ENCODE results near the gene ABHD17B. TPM values are rescaled to one million over a fixed set of nuclear protein-coding genes. Genes with fewer than 3 reads are reported as not detected.

Gene ABHD17B
- total RNA-seq, 2 experiments from 2014 or later: 9.1 to 13.3 TPM

GRCh38 chr9:71929791-71930440 lies 18.9 kb upstream of the ABHD17B start:
- POLR2A ChIA-PET: no interaction called here
- no peak overlapping the region for H3K4me3 Mint-ChIP-seq

GRCh38 chr9:71929223-71929622 lies 18.2 kb upstream of the ABHD17B start:
- DNase-seq (no peak), ATAC-seq (no peak)
- Mint-ChIP-seq H3K4me1 (no peaks in the 10 kb centered on the region), H3K4me3 (no peak overlapping the region), H3K27me3 (no peaks in the 10 kb centered on the region), H3K9me3 (ENCODE audit: low read depth) (no peaks in the 10 kb centered on the region), H3K27ac (no peak overlapping the region), H3K36me3 (ENCODE audit: low read depth) (peaks cover 6% of the 10 kb centered on the region)
- ChIA-PET POLR2A (no interaction called here), CTCF (no interaction called here)
- intact Hi-C loops (cut with DNase I, micrococcal nuclease): no loop called here

More at GRCh38 chr9:71929791-71930440, 18.9 kb upstream of the ABHD17B start:
- Mint-ChIP-seq H3K27ac (no peak overlapping the region), H3K9me3 (ENCODE audit: low read depth) (no peaks in the 10 kb centered on the region), H3K4me1 (no peaks in the 10 kb centered on the region), H3K36me3 (ENCODE audit: low read depth) (peaks cover 4% of the 10 kb centered on the region), H3K27me3 (no peaks in the 10 kb centered on the region)
- intact Hi-C loops (cut with DNase I, micrococcal nuclease): no loop called here
- DNase-seq: no peak
- CTCF ChIA-PET: no interaction called here
- ATAC-seq: no peak

GRCh38 chr9:71928806-71929205 lies 17.8 kb upstream of the ABHD17B start:
- ChIA-PET CTCF (interaction anchor here (0.6 kb wide), 1 partner anchor 21 kb away, joined by 3 read pairs; no protein-coding TSS in a partner anchor), POLR2A (no interaction called here)
- peaks cover 8% of the 10 kb centered on the region for H3K36me3 Mint-ChIP-seq (ENCODE audit: low read depth)
- H3K9me3 Mint-ChIP-seq (ENCODE audit: low read depth): no peaks in the 10 kb centered on the region
- no peak overlapping the region for H3K27ac Mint-ChIP-seq
- no peak overlapping the region for H3K4me3 Mint-ChIP-seq
- DNase-seq (no peak), ATAC-seq (no peak)
- no peaks in the 10 kb centered on the region for H3K27me3 Mint-ChIP-seq
- intact Hi-C loops (cut with DNase I, micrococcal nuclease): no loop called here
- no peaks in the 10 kb centered on the region for H3K4me1 Mint-ChIP-seq

- ChIA-PET CTCF (interaction anchor here (0.6 kb wide), 1 partner anchor 21 kb away, joined by 3 read pairs; no protein-coding TSS in a partner anchor), POLR2A (no interaction called here)
- intact Hi-C loops (cut with DNase I, micrococcal nuclease): no loop called here
- no peaks in the 10 kb centered on the region for H3K9me3 Mint-ChIP-seq (ENCODE audit: low read depth)
- peaks cover 10% of the 10 kb centered on the region for H3K36me3 Mint-ChIP-seq (ENCODE audit: low read depth)
- no peaks in the 10 kb centered on the region for H3K27me3 Mint-ChIP-seq
- no peak overlapping the region for H3K4me3 Mint-ChIP-seq
- no peak overlapping the region for H3K27ac Mint-ChIP-seq
- DNase-seq (no peak), ATAC-seq (no peak)
- no peaks in the 10 kb centered on the region for H3K4me1 Mint-ChIP-seq
Observed at GRCh38 chr9:71928376-71928775, 17.4 kb upstream of the ABHD17B start.

- H3K27me3 Mint-ChIP-seq: no peaks in the 10 kb centered on the region
- H3K9me3 Mint-ChIP-seq (ENCODE audit: low read depth): no peaks in the 10 kb centered on the region
- ChIA-PET POLR2A (no interaction called here), CTCF (interaction anchor here (0.9 to 1.5 kb wide), 4 partner anchors 9 to 107 kb away, joined by 3 to 5 read pairs (median 3); partner anchors contain the start of genes ABHD17B and C9orf85)
- peaks cover 4% of the 10 kb centered on the region for H3K4me1 Mint-ChIP-seq
- peaks cover 19% of the 10 kb centered on the region for H3K36me3 Mint-ChIP-seq (ENCODE audit: low read depth)
- no peak overlapping the region for H3K4me3 Mint-ChIP-seq
- intact Hi-C loops (cut with DNase I, micrococcal nuclease): no loop called here
- DNase-seq (no peak), ATAC-seq (no peak)
- H3K27ac Mint-ChIP-seq: no peak overlapping the region
Observed at GRCh38 chr9:71925834-71926233, 14.8 kb upstream of the ABHD17B start.

GRCh38 chr9:71924576-71924975 lies 13.6 kb upstream of the ABHD17B start:
- ChIA-PET POLR2A (no interaction called here), CTCF (interaction anchor here (1.4 kb wide), 1 partner anchor 13 kb away, joined by 3 read pairs; the partner anchor contains the start of genes ABHD17B and C9orf85)
- no peak overlapping the region for H3K4me3 Mint-ChIP-seq
- no peak overlapping the region for H3K27ac Mint-ChIP-seq
- no peak for ATAC-seq
- peaks cover 17% of the 10 kb centered on the region for H3K36me3 Mint-ChIP-seq (ENCODE audit: low read depth)
- DNase-seq: no peak
- H3K27me3 Mint-ChIP-seq: no peaks in the 10 kb centered on the region
- peaks cover 4% of the 10 kb centered on the region for H3K4me1 Mint-ChIP-seq
- intact Hi-C loops (cut with DNase I, micrococcal nuclease): no loop called here
- H3K9me3 Mint-ChIP-seq (ENCODE audit: low read depth): no peaks in the 10 kb centered on the region

- CTCF ChIA-PET: no interaction called here
- peaks cover 18% of the 10 kb centered on the region for H3K4me1 Mint-ChIP-seq
- no peak overlapping the region for H3K4me3 Mint-ChIP-seq
- no peaks in the 10 kb centered on the region for H3K27me3 Mint-ChIP-seq
- peaks cover 19% of the 10 kb centered on the region for H3K36me3 Mint-ChIP-seq (ENCODE audit: low read depth)
- no peaks in the 10 kb centered on the region for H3K9me3 Mint-ChIP-seq (ENCODE audit: low read depth)
- DNase-seq (no peak), ATAC-seq (no peak)
- intact Hi-C loops (cut with DNase I, micrococcal nuclease): no loop called here
- POLR2A ChIA-PET: no interaction called here
- H3K27ac Mint-ChIP-seq: no peak overlapping the region
Observed at GRCh38 chr9:71921190-71921814, 10.3 kb upstream of the ABHD17B start.

GRCh38 chr9:71920456-71921189 lies 9.6 kb upstream of the ABHD17B start:
- POLR2A ChIA-PET: no interaction called here
- peaks cover 19% of the 10 kb centered on the region for H3K36me3 Mint-ChIP-seq (ENCODE audit: low read depth)

GRCh38 chr9:71918419-71918818 lies 7.4 kb upstream of the ABHD17B start:
- intact Hi-C loops (cut with DNase I, micrococcal nuclease): loop anchor here in 1 of 2 experiments (10.0 kb wide), 3 partner anchors 606 to 1354 kb away; partner anchors contain the start of gene TMC1
- H3K4me3 Mint-ChIP-seq: no peak overlapping the region
- no peaks in the 10 kb centered on the region for H3K27me3 Mint-ChIP-seq
- ChIA-PET POLR2A (no interaction called here), CTCF (interaction anchor here (0.6 kb wide), 1 partner anchor 107 kb away, joined by 3 read pairs; no protein-coding TSS in a partner anchor)
- ATAC-seq (no peak), DNase-seq (no peak)
- no peak overlapping the region for H3K27ac Mint-ChIP-seq
- H3K36me3 Mint-ChIP-seq (ENCODE audit: low read depth): peaks cover 13% of the 10 kb centered on the region
- H3K9me3 Mint-ChIP-seq (ENCODE audit: low read depth): no peaks in the 10 kb centered on the region
- peaks cover 39% of the 10 kb centered on the region for H3K4me1 Mint-ChIP-seq

More at GRCh38 chr9:71920456-71921189, 9.6 kb upstream of the ABHD17B start:
- Mint-ChIP-seq H3K27me3 (no peaks in the 10 kb centered on the region), H3K27ac (no peak overlapping the region), H3K4me3 (no peak overlapping the region), H3K4me1 (peaks cover 22% of the 10 kb centered on the region), H3K9me3 (ENCODE audit: low read depth) (no peaks in the 10 kb centered on the region)
- intact Hi-C loops (cut with DNase I, micrococcal nuclease): no loop called here
- DNase-seq (no peak), ATAC-seq (no peak)
- CTCF ChIA-PET: no interaction called here

GRCh38 chr9:71916834-71917534 lies 6.0 kb upstream of the ABHD17B start:
- Mint-ChIP-seq H3K27ac (peak overlapping the region; percentile 19), H3K4me3 (no peak overlapping the region), H3K4me1 (peaks cover 46% of the 10 kb centered on the region), H3K9me3 (ENCODE audit: low read depth) (no peaks in the 10 kb centered on the region), H3K36me3 (ENCODE audit: low read depth) (peaks cover 5% of the 10 kb centered on the region), H3K27me3 (no peaks in the 10 kb centered on the region)
- intact Hi-C loops (cut with DNase I, micrococcal nuclease): loop anchor here in 1 of 2 experiments (10.0 kb wide), 3 partner anchors 608 to 1352 kb away; partner anchors contain the start of gene TMC1
- DNase-seq (peak; percentile 55), ATAC-seq (peak; percentile 93)
- ChIA-PET POLR2A (no interaction called here), CTCF (interaction anchor here (1.0 to 2.2 kb wide), 3 partner anchors 9 to 110 kb away, joined by 3 to 5 read pairs (median 3); no protein-coding TSS in a partner anchor)

GRCh38 chr9:71915495-71915894 lies 4.5 kb upstream of the ABHD17B start:
- H3K4me1 Mint-ChIP-seq: peaks cover 51% of the 10 kb centered on the region
- H3K27ac Mint-ChIP-seq: no peak overlapping the region
- no peak overlapping the region for H3K4me3 Mint-ChIP-seq
- ATAC-seq: no peak
- peaks cover 9% of the 10 kb centered on the region for H3K36me3 Mint-ChIP-seq (ENCODE audit: low read depth)
- H3K9me3 Mint-ChIP-seq (ENCODE audit: low read depth): no peaks in the 10 kb centered on the region
- DNase-seq: no peak
- H3K27me3 Mint-ChIP-seq: no peaks in the 10 kb centered on the region
- ChIA-PET POLR2A (interaction anchor here (0.6 kb wide), 1 partner anchor 542 kb away, joined by 5 read pairs; no protein-coding TSS in a partner anchor), CTCF (interaction anchor here (0.7 to 3.6 kb wide), 5 partner anchors 10 to 1658 kb away, joined by 3 to 9 read pairs (median 3); no protein-coding TSS in a partner anchor)
- intact Hi-C loops (cut with DNase I, micrococcal nuclease): loop anchor here in 1 of 2 experiments (10.0 kb wide), 3 partner anchors 609 to 1351 kb away; partner anchors contain the start of gene TMC1
